Fibroblast of upper back skin (primary cell): Measurements from ENCODE around the gene C9orf50.
A peak's percentile ranks its signal among the peaks of the same experiment; 100 is the strongest.

Source experiments
- DNase-seq: peaks from one replicate; pipeline ENCODE4 v3.0.0-alpha.2; 2013

Gene C9orf50

DNA sequence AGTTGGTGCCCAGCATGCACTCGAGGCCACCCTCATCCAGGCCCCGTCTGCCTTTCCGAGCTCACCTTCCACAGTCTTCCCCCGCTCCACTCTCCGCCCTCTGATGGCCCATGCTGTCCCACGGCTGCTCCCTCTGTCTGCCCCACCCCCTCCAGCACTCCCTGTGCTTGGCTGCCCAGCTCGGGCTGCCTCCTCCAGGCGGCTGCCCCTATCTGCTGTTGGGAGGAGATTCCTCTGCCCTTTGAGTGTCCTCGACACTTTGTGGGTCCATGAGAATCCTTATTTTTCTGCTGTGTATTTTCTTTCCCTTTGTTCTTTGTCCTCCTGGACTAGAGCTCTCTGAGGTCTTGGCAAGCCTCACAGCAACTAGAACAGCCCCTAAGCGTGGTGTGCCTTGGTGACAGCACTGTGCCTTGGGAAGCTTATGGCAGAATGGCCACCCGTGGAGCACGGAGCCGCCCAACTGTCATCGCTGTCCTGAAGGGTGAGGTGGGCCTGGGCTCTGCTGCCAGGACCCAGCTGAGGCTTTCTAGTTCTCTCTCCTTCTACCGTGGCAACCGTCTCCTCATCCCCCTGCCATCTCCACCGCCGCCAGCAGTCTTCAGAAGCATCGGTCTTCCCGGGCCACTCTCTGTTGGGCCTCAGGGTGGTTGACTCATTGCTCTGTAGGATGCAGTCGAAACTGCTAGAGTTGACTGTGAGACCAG lies 10.2 kb upstream of the C9orf50 start:
- no peak for DNase-seq

DNA sequence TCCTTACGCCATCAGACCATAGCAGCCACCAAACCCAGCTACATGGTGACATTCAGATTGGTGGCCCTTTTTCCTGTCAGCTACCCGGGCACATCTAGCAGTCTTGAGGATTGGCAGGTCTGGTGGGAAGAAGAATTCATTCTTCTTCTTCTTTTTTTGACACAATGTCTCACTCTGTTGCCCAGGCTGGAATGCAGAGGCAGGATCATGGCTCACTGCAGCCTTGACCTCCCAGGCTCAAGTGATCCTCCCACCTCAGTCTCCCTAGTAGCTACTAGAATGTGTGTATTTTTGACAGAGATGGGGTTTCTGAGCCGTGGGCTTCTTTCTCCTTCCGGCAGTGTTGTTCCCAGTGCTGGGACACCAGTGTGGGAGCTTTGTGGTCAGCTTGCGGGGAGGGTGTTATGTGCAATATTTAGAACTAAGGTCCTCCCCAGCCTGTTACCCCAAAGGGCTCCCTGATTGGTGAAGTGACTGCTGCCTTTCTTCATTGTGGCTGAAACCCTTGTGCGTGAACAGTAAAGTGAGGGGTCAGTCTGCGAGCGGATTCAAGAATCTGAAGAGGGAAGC lies 8.4 kb upstream of the C9orf50 start:
- DNase-seq, result no peak

DNA sequence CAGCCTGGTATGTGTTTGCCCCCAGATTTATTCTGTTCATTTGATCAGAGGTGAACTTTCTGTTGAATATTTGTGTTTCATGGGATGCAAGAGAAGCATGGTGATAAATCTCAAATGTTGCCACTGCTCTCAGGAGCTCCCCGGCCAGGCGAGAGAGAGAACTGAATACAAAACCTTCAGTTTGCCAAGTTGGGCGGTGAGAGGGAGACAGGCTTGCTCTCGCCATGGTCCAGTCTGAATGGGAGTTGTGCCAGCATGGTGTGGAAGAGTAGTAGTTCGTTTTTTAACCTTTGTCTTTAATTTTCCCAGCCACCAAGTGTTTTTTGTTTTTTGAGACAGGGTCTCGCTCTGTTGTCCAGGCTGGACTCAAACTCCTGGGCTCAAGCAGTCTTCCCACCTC lies 7.8 kb upstream of the C9orf50 start:
- no peak for DNase-seq

DNA sequence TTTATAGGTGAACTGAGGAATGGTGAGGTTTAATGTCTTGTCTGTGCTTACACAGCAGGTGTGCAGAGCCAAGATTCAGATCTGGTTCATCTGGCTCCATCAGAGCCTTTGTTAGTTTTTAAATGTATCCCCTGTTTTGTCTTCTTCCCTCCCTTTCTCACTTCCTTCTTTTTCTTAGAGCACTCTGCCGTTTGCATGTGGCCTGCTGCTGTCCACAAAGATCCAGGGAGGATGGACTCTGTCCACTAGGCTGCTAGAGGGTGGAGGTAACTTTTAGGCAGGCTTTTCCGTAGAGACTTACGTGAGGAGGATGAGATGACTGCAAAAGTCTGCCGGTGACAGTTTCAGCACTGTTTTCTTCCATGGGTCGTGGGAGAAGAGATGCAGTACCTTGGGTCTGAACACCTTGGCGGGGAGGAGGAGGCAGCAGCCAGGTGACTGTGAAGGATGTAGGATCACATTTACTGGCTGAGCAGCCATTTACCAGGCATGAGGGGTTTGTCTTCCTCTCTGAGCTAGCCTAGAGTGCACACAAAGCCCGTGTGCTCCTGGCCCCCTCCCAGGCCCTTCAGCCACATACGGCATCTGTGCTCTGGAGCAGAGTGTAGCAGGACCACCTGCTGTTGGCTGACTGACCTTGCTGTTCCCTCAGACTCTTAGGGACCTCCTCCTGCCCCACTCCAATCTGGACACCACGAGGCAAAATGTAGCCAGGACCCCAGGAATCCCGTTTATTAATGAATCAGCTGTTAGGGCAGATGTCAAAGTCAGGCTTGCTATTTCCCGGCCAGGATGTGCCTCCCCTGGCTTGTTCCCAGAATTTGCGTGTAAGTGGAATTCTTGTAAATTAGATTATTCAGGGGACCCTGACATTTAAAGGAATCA lies 6.9 kb upstream of the C9orf50 start:
- DNase-seq, result peak; percentile 50

DNA sequence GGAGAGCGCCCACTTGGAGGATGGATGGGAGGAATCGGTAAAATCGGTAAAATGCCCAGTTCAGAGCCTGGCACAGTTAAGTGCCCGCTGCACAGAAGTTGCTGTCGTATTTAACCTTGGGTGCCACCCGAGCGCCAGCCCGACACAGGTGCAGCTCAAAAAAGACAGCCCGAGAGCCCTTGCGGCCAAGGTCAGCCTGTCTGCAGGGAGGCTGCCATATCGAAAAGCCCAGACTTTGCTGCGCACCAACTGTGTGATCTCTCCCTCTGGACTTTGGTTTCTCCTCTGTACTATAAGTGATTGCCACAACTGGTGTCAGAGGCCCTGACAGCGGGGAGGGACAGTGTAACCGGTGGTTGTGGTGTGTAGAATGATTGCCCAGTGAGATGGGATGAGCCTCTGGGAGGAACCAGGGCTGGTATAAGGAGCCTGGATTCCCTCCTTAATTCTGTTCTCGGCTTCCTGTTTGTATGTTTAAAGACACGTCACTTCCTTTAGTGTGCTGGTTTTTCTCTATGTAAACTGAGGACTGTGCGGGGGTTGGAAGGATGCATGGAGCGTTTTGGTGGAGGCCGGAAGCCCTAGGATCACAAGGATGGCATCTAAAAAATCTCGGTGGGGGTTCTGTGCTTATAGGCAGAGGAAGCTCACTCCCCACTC lies 5.9 kb upstream of the C9orf50 start:
- peak; percentile 90 for DNase-seq

DNA sequence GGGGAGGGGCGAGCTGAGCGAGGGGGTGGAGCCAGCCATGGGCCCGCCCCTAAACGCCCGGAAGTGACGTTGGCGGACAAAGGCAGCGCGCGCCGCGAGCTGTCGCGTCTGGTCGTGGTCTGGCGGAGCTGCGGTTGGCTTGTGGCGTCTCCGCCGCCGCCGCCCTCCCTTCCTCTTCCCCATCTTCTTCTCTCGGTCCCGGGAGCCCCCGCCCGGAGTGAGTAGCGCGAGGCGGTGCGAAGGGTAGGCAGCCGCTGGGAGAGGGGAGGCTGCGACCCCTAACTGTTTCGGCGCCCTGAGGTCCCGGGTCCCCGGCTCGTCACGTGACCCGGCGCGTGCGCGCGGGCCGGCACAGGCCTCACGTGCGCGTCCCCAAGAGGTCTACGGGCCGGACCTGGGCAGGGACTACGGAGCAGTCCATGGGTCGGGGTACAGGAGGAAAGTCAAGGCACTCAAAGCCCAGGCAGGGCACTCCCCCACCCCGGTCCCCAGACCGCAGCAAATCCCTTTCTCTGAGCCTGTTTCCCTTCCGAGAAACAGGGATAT lies 5.3 kb upstream of the C9orf50 start, which contains the start of gene NTMT1:
Gene NTMT1, plus strand, starts transcription at position 85 of the 546 bp plus-strand sequence. CDS start 6,541 bp downstream, outside the sequence.
- peak; percentile 81 for DNase-seq

DNA sequence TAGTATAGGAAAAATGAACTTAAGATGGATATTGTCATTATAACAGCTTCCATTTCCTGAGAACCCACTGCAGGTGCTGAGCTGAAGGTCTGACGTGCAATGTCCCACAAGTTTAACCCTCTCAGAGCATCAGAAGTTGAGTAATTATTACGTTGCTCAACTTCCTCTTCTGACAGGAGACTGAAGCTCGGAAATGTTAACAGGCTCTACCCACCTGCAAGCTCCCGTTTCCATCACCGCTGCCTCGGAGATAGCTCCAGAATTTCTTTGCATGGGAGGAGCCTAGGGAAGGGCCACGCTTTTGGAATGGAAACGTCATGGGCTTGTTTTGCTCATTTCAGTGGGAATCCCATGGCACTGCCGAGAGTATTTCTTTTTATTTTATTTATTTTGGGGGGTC lies 4.0 kb upstream of the C9orf50 start:
- DNase-seq, result no peak

DNA sequence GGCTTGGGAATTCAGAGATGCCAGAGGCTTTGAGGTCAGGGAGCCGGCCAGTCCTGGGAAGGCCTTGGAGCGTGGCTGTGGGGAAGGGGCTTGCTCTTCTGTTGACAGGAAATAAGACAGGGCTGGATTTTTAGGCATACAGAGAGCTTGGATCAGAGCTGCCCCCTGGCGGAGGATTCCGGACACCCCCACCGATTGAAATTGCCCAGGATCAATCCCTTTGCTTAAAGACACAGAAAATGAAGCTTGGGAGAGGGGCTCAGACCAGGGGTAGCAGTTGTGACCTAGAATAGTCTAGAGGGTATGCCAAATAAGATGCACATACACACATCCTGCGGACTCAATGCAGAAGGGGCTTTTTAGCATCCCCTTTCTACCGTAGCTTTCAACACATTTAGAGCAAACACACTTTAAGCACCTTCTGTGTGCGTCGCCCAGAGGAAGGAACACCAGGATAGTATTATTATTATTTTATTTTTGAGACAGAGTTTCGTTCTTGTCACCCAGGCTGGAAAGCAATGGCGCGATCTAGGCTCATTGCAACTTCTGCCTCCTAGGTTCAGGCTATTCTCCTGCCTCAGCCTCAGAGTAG lies 3.4 kb upstream of the C9orf50 start:
- DNase-seq, result peak; percentile 57

DNA sequence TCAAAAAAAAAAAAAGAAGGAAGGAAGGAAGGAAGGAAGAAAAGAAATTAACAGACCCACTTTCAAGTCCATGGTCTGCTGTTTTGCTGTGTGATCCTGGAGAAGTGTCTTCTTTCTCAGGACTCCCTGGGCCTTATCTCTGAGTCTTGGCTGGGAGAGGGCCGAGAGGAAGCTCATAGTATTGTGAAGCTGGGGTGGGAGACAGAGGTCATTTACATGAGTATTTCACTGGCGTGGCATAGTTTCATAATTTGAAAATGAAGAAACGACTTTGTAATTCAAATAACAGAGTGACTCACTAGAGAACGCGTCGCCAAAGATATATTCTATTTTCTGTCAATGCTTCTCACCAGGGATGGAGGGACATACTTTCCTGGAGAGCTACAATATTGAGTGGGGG lies 2.4 kb upstream of the C9orf50 start:
- peak; percentile 60 for DNase-seq

DNA sequence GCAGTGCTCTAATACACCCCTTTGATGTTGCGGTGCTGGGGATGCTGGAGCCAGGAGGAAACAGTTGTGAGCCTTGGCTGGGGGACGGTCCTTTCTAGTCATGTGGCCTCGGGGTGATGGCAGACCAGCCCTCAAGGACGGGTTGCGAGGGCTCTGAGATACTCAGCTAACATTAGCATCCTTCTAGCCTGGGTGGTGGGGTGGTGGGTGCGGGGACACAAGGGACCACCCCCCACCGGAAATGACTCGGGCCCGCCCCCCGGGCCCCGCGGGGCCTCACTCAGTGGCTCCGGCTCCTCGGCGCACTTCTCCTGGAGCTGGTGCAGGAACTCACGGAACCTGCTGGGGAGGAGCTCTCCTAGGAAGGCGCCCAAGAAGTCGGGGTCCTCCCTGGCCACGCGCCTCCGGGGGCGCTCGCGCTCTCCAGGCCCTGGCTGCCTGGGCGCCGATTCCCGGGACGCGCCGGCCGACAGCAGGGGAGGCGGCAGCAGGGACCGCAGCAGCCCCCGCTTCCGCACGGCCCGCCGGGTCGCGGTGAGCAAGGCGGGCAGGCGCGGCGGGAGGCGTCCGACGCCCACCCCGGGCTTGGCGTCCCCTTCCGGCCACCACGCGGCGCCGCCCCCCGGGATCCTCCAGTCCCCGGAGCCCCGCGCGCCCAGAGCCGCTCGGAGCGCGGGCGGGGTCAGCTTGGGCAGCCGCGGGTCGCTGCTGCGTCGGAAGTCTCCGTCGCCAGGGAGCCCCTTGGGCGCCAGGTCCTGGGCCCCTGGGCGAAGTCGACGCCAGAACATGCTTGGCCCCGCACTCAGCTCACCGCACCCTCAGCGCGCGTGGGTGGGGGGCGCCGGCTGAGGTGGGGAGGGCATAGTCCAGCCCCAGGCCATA lies 873 bp downstream of the C9orf50 start:
- DNase-seq, result no peak

DNA sequence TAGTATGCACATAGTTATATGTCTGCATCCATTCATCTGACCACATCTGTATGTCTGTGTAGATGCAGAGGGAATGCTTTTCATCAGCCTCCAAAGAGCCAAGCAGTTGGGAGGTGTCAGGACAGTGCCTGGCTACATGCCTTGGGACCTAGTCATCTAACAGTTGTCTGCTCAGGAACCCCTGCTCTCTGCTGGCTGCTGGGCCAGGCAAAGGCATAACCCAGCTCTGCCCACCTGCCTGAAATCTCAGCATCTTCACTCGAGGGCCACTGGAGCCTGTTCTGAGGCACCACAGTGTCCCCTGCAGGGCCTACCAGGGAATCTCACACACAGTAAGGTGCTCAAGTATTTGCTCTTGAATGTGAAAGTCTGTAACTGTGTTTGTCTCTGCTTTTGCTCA lies 3.7 kb downstream of the C9orf50 start:
- peak; percentile 87 for DNase-seq

DNA sequence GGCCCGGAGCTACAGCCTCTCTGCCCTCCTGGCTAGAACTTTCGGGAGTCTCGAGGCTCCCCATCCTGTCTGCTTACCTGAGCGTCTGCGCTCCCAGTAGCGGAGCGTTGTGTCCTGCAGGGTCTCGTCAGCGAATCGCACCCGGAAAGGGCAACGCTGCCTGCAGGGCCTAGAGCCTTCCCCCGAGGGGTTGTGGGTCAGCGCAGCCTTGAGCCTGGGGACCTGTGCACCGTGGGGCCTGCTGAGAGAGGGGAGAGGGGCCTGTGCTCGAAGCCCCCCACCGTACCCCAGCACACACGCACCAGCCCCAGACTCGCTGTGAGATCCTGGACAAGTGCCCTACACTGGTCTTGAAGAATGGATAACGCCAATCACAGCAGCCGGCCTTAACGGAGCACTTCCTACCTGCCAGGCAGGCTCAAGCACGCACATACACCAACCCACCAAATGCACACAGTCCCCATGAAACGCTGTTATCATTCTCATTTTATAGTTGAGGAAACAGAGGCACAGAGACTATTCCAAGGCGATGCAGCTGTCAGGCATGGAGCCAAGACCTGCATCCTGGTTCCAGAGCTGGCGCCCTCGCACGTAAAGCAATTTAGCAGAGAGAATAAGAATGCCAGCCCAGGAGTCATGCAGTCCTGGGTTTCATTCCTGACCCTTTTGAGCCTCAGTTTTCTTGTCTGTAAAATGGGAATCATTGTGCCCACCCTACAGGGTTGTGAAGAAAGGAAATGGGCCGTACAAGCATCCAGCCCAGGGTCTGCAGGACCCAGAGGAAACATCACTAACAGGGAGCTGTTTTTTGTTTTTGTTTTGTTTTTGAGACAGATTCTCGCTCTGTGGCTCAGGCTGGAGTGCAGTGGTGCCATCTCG lies 5.3 kb downstream of the C9orf50 start:
- DNase-seq, result no peak

DNA sequence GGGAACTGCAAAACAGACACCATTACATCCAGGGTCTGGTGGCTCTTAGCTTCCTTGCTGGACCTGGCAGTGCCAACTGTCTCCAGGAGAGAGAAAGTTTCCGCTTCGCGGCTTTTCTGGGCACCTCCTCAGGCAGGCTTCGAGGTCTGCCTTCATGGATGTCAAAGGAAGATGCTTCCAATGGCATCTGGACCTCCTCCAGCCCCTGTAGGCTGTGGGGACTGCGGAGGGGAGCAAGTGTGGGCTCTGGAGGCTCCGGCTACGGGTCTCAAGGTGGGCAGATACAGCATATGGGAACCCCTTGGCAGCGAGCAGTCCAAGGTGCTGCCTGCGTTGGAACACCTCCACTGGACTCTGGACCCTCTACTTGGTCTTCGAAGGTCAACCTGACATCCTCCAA lies 6.0 kb downstream of the C9orf50 start:
- no peak for DNase-seq

DNA sequence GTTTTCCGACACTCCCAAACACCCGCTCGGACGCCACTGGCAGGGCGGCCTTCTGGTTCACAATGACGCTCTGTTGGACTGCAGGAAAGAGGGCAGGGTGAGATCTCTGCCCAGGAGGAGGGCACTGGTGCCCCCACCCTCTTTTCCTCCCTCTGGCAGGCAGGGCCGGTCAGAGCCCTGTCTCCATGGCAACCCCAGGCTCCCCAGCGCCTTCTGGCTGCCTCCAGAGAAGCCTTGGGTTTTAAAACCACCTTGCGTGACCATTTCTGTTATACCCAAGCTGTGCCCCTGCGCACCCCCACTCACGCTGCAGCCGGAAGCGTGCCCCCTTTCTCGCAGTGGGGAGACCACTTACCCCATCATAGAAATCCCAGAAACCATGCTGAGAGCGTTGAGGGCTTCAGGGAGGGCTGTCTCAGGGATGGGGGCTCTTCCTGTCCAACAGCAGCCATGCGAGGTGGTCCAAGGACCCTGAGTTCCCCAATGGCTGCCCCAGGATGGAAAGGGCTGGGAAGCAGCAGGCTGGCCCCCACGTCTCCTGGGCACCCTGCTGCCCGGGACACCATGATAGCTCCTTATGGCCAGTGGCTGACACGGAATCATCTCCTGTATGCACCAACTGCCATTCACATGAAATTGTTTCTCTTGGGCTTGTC lies 7.3 kb downstream of the C9orf50 start:
- no peak for DNase-seq

DNA sequence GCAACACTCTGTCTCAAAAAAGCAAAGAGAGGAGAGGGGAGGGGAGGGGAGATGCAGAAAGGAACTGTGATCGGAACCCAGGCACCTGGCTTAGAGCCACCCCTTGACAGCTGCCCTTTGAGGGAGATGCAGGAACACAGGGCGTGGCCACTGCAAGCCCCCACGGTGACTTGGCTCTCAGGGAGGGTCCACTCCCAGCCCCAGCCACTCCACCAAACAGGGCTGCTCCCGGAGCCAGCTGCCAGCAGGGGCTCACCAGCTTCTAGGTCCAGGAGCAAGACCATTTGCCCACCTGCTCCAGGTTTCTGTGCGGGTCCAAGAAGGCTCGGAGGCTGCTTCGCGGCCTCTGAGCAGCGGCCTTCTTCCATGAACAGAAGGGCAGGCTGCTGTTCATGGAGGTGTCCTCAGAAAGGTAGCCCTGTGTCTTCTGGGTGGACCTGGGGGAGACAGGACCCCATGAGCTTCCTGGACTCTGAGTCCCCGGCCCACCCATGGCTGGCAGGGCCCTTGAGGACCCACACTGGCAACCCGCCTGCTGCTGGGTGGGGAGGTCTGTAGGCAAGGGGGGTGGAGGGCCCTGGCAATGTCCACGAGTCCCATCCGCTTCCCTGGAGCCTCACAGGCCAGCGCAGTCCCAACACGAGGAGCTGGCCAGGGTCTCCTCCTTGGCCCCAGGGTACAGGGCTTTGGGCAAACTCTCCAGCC lies 7.9 kb downstream of the C9orf50 start:
- no peak for DNase-seq

DNA sequence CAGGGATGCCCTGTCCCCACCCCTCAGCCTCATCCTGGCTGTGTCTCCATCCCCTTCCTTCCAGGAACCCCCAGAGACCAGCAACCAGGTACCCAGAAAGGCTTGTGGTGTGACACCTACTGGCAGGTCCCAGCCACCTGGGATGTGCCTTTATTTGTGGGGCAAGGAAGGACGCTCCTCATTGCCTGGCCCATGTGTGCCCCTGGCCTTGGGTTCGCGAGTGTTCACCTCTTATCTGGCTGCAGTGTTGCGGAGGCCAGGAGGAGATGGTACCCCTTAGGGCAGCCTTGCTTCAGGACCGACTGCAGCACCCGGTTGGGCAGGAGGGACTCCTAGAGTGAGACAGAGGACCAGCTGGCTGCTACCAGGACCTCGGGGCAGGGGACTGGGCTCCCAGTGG lies 8.8 kb downstream of the C9orf50 start:
- DNase-seq, result no peak

DNA sequence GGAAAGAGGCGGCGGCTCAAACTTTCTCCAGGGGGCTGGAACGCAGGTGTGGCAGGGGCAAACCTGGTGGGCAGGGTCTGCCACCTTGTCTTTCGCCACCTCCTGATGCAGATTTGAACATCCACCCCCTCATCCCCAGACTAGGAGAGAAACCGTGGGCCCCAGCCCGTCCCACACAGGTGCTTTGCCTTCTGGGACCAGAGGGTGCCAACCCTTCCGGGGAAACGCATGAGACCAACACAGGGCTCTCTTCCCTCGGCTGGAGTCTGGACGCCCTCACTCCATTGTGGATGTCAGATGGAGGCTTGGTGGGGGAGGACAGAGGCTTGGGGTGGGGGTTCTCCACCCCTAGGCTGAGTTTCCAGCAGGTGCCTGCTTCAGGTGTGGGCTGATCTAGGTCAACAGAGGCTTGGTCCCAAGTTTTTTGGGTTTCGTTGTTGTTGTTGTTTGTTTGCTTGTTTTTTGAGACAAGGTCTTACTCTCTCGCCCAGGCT lies 9.5 kb downstream of the C9orf50 start:
- DNase-seq, result no peak

DNA sequence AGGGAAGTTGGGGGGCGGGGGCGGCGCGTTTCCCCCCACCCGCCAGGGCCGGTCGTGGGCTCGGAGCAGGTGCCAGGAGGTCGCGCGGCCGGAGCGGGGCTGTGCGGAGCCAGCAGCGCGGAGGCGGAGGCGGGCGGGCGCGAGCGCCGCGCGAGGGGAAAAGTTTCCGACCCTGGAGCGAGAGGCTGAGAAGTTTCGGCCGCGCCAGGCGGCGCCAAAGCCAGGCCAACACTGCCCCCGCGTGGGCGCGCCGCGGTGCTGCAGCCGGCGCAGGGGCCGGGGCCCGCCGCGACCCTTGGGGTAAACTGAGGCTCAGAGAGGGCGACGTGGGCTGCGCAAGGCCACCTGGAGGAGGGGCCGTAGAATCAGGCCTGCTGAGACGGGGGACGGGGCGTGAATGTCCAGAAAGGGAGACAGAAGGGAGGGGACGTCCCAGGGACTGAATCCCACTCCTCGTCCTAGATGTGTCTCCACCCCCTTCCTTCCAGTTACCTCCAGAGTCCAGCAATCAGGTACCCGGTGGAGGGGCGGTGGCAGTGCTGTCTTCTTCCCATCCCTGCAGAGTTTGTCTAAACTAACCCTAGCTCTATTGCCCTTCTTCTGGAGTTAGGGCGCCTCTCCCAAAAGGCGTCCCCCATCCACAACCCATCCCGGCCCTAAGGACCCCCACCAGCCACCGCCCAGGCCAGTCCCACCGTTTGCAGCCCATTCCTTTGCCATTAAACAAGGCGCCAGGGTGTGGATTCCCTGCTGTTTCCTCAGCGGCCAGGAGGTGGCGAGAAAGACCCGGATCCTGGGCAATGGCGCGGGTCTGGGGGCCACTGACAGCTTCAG lies 10.2 kb downstream of the C9orf50 start:
- peak; percentile 72 for DNase-seq
